NCI-H774 (cell line): ENCODE results near the gene EFNB2.

Experiments
- DNase-seq: peaks from one replicate; lab custom pipeline; 2025; lab: John Stamatoyannopoulos, UW

The EFNB2 gene

GRCh38 chr13:106449096-106449495, 86.4 kb downstream of the EFNB2 start:
- no peak for DNase-seq

- no peak for DNase-seq
These were observed 89.5 kb downstream of the EFNB2 start for GRCh38 chr13:106445996-106446395.

GRCh38 chr13:106443607-106444322, 91.7 kb downstream of the EFNB2 start:
- no peak for DNase-seq

- DNase-seq, result peak; percentile 10
These were observed 94.6 kb downstream of the EFNB2 start for GRCh38 chr13:106440866-106441265.
